ENCODE results near the gene SYNE2. TPM values are rescaled to one million over a fixed set of nuclear protein-coding genes. Genes with fewer than 3 reads are reported as not detected.

SYNE2 gene
- total and polyA plus RNA-seq, 9 donors: 65.1 to 262 (median 180) TPM

DNA sequence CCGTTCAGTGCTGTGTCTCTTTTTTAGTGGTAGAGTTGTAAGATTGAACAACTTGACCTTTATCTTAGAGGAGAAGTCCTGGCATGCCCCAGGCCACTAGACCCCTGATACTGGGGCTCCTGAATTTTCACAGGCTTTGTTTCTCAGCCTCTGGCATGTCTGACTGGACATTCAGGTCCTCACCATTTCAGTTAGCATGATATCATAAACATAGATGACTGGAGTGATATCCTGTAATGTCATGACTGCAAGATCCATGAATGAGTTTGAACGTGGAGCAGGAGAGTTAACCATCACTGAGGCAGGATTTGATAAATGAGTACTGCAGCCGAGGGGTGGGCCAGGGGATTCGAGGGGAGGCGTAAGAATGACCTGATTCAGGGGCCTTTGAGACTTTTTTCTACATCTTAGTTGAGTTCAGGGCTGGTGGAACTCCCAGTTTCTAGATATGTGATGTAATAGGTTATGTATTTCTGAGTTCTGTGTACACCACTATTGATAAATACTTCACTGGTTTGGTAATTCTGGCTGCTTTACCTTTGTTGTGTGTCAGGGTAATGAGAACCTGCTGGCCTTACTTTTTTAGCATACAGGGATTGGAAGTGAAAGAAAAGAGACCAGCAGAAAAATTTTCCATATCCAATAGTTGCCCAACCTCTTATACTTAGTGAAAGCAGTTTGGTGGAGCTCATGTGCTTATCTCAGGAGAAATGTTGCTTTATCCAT, 217.0 kb downstream of the SYNE2 start:
- Histone ChIP-seq H3K4me3 (no peak overlapping the region), H3K4me1 (ENCODE audit: insufficient read depth) (peaks cover 1% of the 10 kb centered on the region), H3K36me3 (no peaks in the 10 kb centered on the region), H3K27me3 (no peaks in the 10 kb centered on the region), H3K27ac (peak overlapping the region; percentile 6 to 41), H3K9me3 (no peaks in the 10 kb centered on the region)
- DNase-seq: no peak
- intact Hi-C loops (cut with DNase I): no loop called here
- 47 to 69% (median 61%) methylated on average over 5 of the region's 5 CpGs for whole genome bisulfite sequencing, 3 donors
- no peak for TF ChIP-seq CTCF (IDR thresholded peaks at IDR 0.05)
- no peak for TF ChIP-seq EP300 (IDR thresholded peaks at IDR 0.05)
- TF ChIP-seq POLR2A (IDR thresholded peaks at IDR 0.05): no peak

GRCh38 chr14:64074961-64075612, 222.3 kb downstream of the SYNE2 start:
- intact Hi-C loops (cut with DNase I): no loop called here
- Histone ChIP-seq H3K36me3 (no peaks in the 10 kb centered on the region), H3K9me3 (no peaks in the 10 kb centered on the region), H3K27me3 (no peaks in the 10 kb centered on the region), H3K4me3 (no peak overlapping the region), H3K27ac (no peak overlapping the region), H3K4me1 (ENCODE audit: insufficient read depth) (peaks cover 1% of the 10 kb centered on the region)
- TF ChIP-seq CTCF (IDR thresholded peaks at IDR 0.05) (no peak), EP300 (IDR thresholded peaks at IDR 0.05) (no peak), POLR2A (IDR thresholded peaks at IDR 0.05) (no peak)
- no peak for DNase-seq
- 41 to 57% (median 54%) methylated on average over 2 of the region's 2 CpGs for WGBS, 3 donors

DNA sequence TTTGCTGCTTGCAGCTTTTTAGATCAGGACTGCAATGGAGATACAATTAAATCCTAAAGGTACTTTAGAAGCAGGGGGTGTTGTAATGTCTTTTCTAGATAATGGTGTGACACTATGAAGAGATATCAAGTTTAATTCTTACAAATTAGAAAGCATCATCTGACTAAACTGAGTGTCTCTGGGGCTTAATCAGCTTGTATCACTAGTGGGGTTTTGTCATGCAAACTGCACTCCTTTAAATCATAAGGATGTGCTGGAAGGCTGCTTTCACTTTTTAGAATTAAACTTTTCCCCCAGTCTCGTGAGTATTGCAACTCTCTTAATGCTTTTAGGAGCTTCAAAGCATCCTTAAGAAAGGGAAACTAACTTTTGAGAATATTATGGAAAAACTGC, 222.8 kb downstream of the SYNE2 start:
- H3K27me3 ChIP-seq: no peaks in the 10 kb centered on the region
- WGBS, 3 donors: 33 to 63% (median 44%) methylated on average over 1 of the region's 1 CpG
- H3K4me3 ChIP-seq: no peak overlapping the region
- intact Hi-C loops (cut with DNase I): no loop called here
- TF ChIP-seq CTCF (IDR thresholded peaks at IDR 0.05) (no peak), POLR2A (IDR thresholded peaks at IDR 0.05) (no peak), EP300 (IDR thresholded peaks at IDR 0.05) (no peak)
- H3K9me3 ChIP-seq: no peaks in the 10 kb centered on the region
- peaks cover under 1% of the 10 kb centered on the region for H3K4me1 ChIP-seq (ENCODE audit: insufficient read depth)
- no peak overlapping the region for H3K27ac ChIP-seq
- H3K36me3 ChIP-seq: no peaks in the 10 kb centered on the region
- DNase-seq: no peak

DNA sequence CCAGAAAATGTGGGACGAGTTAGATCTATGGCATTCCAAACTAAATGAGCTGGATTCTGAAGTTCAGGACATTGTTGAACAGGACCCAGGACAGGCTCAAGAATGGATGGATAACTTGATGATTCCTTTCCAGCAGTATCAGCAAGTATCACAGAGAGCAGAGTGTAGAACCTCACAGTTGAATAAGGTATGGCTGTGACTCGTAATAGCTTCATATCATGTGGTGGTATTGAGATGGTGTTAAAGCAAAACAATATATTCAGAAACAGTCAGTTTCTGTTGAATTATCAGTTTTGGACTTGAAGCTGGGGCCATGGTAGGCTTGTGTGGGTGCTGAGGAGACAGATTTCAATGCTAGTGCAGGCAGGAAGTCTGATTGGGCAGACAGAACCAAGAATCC, 227.6 kb downstream of the SYNE2 start:
- TF ChIP-seq CTCF (IDR thresholded peaks at IDR 0.05) (no peak), EP300 (IDR thresholded peaks at IDR 0.05) (no peak)
- H3K9me3 ChIP-seq: no peaks in the 10 kb centered on the region
- intact Hi-C loops (cut with DNase I): no loop called here
- H3K4me3 ChIP-seq: no peak overlapping the region
- WGBS, 3 donors: 93 to 98% (median 95%) methylated on average over 2 of the region's 2 CpGs
- no peaks in the 10 kb centered on the region for H3K27me3 ChIP-seq
- no peak overlapping the region for H3K27ac ChIP-seq
- H3K4me1 ChIP-seq (ENCODE audit: insufficient read depth): peaks cover 5% of the 10 kb centered on the region
- no peak for DNase-seq
- no peaks in the 10 kb centered on the region for H3K36me3 ChIP-seq
